HepG2 (cell line): Measurements from ENCODE around the gene PHACTR3. TPM values are rescaled to one million over a fixed set of nuclear protein-coding genes. Genes with fewer than 3 reads are reported as not detected.

Experiments used
- ATAC-seq: fragments of 200-7000 bp; cut with Tn5 transposase; 3 replicates; pipeline ENCODE4 v1.9.1; 2020; ENCODE audit warnings: mild to moderate bottlenecking, moderate library complexity
- BruUV-seq: library from RNA; stranded (reverse); fragments of 400-500 nt; replicated peaks from 2 replicates; lab custom pipeline; 2021; lab: Mats Ljungman, UMichigan
- CTCF ChIA-PET: fragments of 300-600 bp; formaldehyde crosslinking; extraction: SDS; loops from one replicate; lab custom pipeline; 2021; ENCODE audit warnings: low total read pairs, inconsistent platforms, low intra/inter-chr PET ratio; lab: Yijun Ruan, JAX
- POLR2A ChIA-PET: fragments of 350-600 bp; sonication (Branson Sonifier 250); formaldehyde crosslinking; loops from one replicate; lab custom pipeline; 2020; ENCODE audit warnings: antibody characterized with exemption, inconsistent platforms; lab: Yijun Ruan, JAX
- DNase-seq: peaks from one replicate; pipeline ENCODE4 v3.0.0-alpha.2; 2015; ENCODE audit warnings: low spot score
- FAIRE-seq: peaks from 3 replicates; lab custom pipeline; 2011; peaks lifted over from hg19 to GRCh38; lab: Jason Lieb, UNC
- H2AFZ ChIP-seq: one replicate; pipeline ENCODE4 v1.6.1; 2011; ENCODE audit warnings: low read length, inconsistent platforms
- H3K27ac ChIP-seq: fragments of 300-600 bp; 3 replicates; pipeline ENCODE4 v1.8.0; 2011; ENCODE audit warnings: mixed run types, mild to moderate bottlenecking, mixed read lengths, low read length, inconsistent platforms; ENCODE audit not compliant: insufficient read depth; ENCODE audit errors: extremely low read length
- H3K27me3 ChIP-seq, 2 experiments: fragments of 200-600 bp in 1 of 2; 2 replicates in 1 of 2; 3 replicates in 1 of 2; pipeline versions ENCODE4 v1.6.0 to v1.8.0; 2011; ENCODE audit warnings: low read length in 2 of 2, mild to moderate bottlenecking in 2 of 2, moderate library complexity in 2 of 2, inconsistent platforms in 1 of 2; ENCODE audit not compliant: insufficient read depth in 2 of 2, control insufficient read depth in 1 of 2
- H3K36me3 ChIP-seq, 2 experiments: fragments of 200-600 bp in 1 of 2; replicated peaks in 1 of 2; 2 replicates in 1 of 2; 3 replicates in 1 of 2; pipeline versions ENCODE4 v1.5.1 to v1.8.0; 2011; ENCODE audit warnings: low read length in 2 of 2, inconsistent platforms in 1 of 2; ENCODE audit not compliant: insufficient read depth in 2 of 2, control insufficient read depth in 1 of 2
- H3K4me1 ChIP-seq: 2 replicates; pipeline ENCODE4 v1.5.1; 2012; ENCODE audit warnings: low read length, inconsistent platforms; ENCODE audit not compliant: insufficient read depth
- H3K4me2 ChIP-seq: 2 replicates; pipeline ENCODE4 v1.6.0; 2011; ENCODE audit warnings: low read depth, low read length, inconsistent platforms
- H3K4me3 ChIP-seq, 3 experiments: fragments of 200-600 bp in 1 of 3; sonication (generic), shearing (Covaris generic) in 1 of 3; replicated peaks in 1 of 3; 2 replicates each; pipeline ENCODE4 v1.5.1; 2011 to 2016; ENCODE audit warnings: low read length in 3 of 3, inconsistent platforms in 2 of 3, low read depth in 2 of 3, mild to moderate bottlenecking in 2 of 3, control low read depth in 1 of 3, mixed read lengths in 1 of 3; ENCODE audit not compliant: insufficient read depth in 1 of 3
- H3K79me2 ChIP-seq: one replicate; pipeline ENCODE4 v1.6.1; 2011; ENCODE audit warnings: low read length, inconsistent platforms; ENCODE audit not compliant: insufficient read depth
- H3K9ac ChIP-seq: 2 replicates; pipeline ENCODE4 v1.6.0; 2011; ENCODE audit warnings: mild to moderate bottlenecking, low read depth, low read length, inconsistent platforms; ENCODE audit not compliant: insufficient read depth
- H3K9me3 ChIP-seq: 2 replicates; pipeline ENCODE4 v1.5.1; 2012; ENCODE audit warnings: mild to moderate bottlenecking, low read length
- H4K20me1 ChIP-seq: 2 replicates; pipeline ENCODE4 v1.6.0; 2011; ENCODE audit warnings: inconsistent platforms, mild to moderate bottlenecking, low read length, moderate library complexity; ENCODE audit not compliant: insufficient read depth
- HMG20B ChIP-seq: conservative IDR thresholded peaks from 2 replicates; pipeline ENCODE4 v1.6.1; 2016; ENCODE audit warnings: missing genetic modification reagents, missing compliant biosample characterization
- HNRNPL ChIP-seq: fragments of 200-400 bp; formaldehyde crosslinking; IDR thresholded peaks from 2 replicates; pipeline ENCODE4 v1.6.1; 2017; ENCODE audit warnings: mild to moderate bottlenecking, low read depth, low read length
- PAF1 ChIP-seq: IDR thresholded peaks from 2 replicates; pipeline ENCODE4 v1.6.1; 2016; ENCODE audit warnings: missing genetic modification reagents, missing compliant biosample characterization
- ZNF17 ChIP-seq: sonication (generic); formaldehyde crosslinking; IDR thresholded peaks from 2 replicates; pipeline ENCODE4 v1.5.0; 2020; ENCODE audit warnings: mild to moderate bottlenecking, missing genetic modification reagents
- ZNF234 ChIP-seq: sonication (generic); formaldehyde crosslinking; conservative IDR thresholded peaks from 2 replicates; pipeline ENCODE4 v1.5.1; 2020; ENCODE audit warnings: mild to moderate bottlenecking, missing genetic modification reagents
- ZNF34 ChIP-seq: sonication (generic); formaldehyde crosslinking; IDR thresholded peaks from 2 replicates; pipeline ENCODE4 v1.4.0; 2020; ENCODE audit warnings: mild to moderate bottlenecking, missing genetic modification reagents, borderline replicate concordance
- ZNF574 ChIP-seq: sonication (generic); formaldehyde crosslinking; IDR thresholded peaks from 2 replicates; pipeline ENCODE4 v1.4.0; 2020; ENCODE audit warnings: missing genetic modification reagents
- WGBS: methylation state at CpG from one replicate; pipeline ENCODE4 v1.1.6; 2017; ENCODE audit warnings: low lambda C conversion rate; 5-methylcytosine and 5-hydroxymethylcytosine counted together
- in situ Hi-C: cut with HindIII; loops from 2 replicates; pipeline ENCODE4 v1.10.0; 2017; ENCODE audit warnings: low pct_unique_long_range_greater_than_20kb; ENCODE audit not compliant: extremely low pct_ligation_motif_present
- intact Hi-C: fragments of 100-400 bp; cut with micrococcal nuclease; formaldehyde crosslinking; loops from one replicate; pipeline ENCODE4 v1.10.0; 2022; ENCODE audit not compliant: unreplicated experiment
- polyA plus RNA-seq, 8 experiments: library from polyadenylated mRNA; depleted of rRNA in 3 of 8; stranded (reverse) in 7 of 8; unstranded in 1 of 8; fragments of >200 nt; fragmentation: Illumina TruSeq in 4 of 8; extraction: Trizol in 4 of 8; gene quantifications; 2 replicates each; pipeline versions ENCODE4 v1.2.1 to v1.2.3, GENCODE V29; 2011 to 2016; ENCODE audit warnings: low read depth in 4 of 8, missing spikeins in 1 of 8, mixed read lengths in 1 of 8; ENCODE audit not compliant: insufficient read depth in 1 of 8
- total RNA-seq, 5 experiments: library from RNA; depleted of rRNA; stranded (reverse); fragments of >200 nt; fragmentation: Illumina TruSeq; extraction: Trizol; gene quantifications; 2 replicates each; pipeline ENCODE4 v1.2.3, GENCODE V29; 2016; ENCODE audit warnings: low read depth in 1 of 5

Gene PHACTR3
- total and polyA plus RNA-seq, 2 of the 13 experiments (the other 11 are each of a cell fraction or from before 2014, with no cell fraction given) = not detected

- in situ Hi-C loops = no loop called here
- TF ChIP-seq HMG20B (CRISPR knock-in tag) (no peak), HNRNPL (no peak), ZNF234 (CRISPR knock-in tag) (no peak), PAF1 (CRISPR knock-in tag) (no peak), ZNF34 (CRISPR knock-in tag) (no peak), ZNF574 (no peak), ZNF17 (CRISPR knock-in tag) (no peak)
- H3K36me3 ChIP-seq = no peaks in the 10 kb centered on the region
- no peaks in the 10 kb centered on the region for H3K79me2 ChIP-seq
- H3K4me2 ChIP-seq = no peak overlapping the region
- no peak for DNase-seq
- H3K4me1 ChIP-seq = no peaks in the 10 kb centered on the region
- no TSS peak for BruUV-seq
- no peak for ATAC-seq
- no peak overlapping the region for H2AFZ ChIP-seq
- intact Hi-C loops = no loop called here
- no peak for FAIRE-seq
- whole genome bisulfite sequencing = 0% methylated on average over 6 of the region's 6 CpGs
- H3K9ac ChIP-seq = no peak overlapping the region
- no peak overlapping the region for H3K27ac ChIP-seq
- CTCF ChIA-PET = no interaction called here
- H3K9me3 ChIP-seq = no peaks in the 10 kb centered on the region
- POLR2A ChIA-PET = no interaction called here
- H4K20me1 ChIP-seq = no peaks in the 10 kb centered on the region; the same call in 1 of the 2 replicates
- peaks cover 18 to 32% of the 10 kb centered on the region in 2 experiments for H3K27me3 ChIP-seq
- H3K4me3 ChIP-seq = no peak overlapping the region
These were observed 226.3 kb downstream of the PHACTR3 start for GRCh38 chr20:59830665-59831023.
